Glomerular visceral epithelial cell (primary cell): Measurements from ENCODE around the gene NSMCE1.

Experiments
- DNase-seq: peaks from one replicate; pipeline ENCODE4 v3.0.0-alpha.2; 2016; ENCODE audit errors: extremely low spot score

The NSMCE1 gene

DNA sequence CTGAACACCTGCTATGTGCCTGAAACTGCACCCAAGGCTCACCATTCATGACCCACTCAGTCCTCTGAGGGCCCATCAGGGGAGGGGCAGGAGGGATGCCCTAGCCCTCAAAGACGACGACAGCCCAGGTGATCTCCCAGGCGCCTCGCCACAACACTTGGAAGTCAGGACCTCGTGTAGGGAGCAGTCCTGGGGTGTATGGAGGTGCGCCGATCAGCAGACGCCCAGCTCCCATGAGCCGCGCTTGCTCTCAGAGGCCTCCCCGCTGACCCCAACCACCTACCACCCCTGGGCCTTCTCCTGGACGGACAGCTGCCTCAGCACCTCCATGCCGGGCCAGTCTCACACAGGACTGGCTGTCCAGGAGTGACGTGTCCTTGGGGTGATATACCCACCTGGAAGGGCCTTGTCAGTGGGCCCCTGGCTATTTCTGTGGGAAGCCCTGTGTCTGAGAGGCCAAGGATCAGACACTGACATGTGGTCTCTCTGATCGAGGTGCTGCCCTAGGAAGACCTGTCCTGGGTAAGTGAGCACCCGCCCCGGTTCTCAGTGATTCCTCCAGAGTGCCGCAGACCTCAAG lies 38.6 kb downstream of the NSMCE1 start:
- no peak for DNase-seq

DNA sequence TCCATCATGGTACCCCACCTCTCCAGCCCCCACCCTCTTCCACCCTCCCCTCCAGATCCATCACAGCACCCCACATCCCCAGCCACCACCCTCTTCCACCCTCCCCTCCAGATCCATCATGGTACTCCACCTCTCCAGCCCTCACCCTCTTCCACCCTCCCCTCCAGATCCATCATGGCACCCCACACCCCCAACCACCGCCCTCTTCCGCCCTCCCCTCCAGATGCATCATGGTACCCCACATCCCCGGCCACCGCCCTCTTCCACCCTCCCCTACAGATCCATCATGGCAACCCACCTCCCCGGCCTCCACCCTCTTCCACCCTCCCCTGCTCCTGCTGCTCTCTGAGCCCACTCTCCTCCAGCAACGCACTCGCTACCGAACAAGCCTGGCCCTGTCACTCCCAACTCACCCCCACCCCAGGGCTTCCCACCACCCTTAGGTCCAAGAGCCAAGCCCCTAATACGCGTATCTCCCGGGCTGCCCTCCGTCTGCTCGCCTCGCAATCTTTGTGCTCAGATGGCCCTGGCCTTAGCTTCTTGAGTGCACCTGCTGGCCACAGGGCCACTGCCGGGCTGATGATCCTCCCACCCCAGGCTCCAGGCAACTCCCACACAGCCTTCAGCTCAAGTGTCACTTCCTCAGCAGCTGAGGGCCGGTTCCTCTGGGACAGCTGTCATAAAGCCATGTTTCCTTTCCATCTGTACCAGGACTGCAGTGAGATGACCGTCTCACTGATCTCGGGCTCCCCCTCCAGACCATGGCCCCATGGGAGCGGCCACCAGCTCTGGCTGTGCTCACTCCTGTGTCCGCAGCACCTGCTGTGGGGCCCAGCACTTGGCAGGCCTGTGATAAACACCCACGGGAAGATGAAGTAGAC lies 39.7 kb downstream of the NSMCE1 start:
- DNase-seq, result no peak

DNA sequence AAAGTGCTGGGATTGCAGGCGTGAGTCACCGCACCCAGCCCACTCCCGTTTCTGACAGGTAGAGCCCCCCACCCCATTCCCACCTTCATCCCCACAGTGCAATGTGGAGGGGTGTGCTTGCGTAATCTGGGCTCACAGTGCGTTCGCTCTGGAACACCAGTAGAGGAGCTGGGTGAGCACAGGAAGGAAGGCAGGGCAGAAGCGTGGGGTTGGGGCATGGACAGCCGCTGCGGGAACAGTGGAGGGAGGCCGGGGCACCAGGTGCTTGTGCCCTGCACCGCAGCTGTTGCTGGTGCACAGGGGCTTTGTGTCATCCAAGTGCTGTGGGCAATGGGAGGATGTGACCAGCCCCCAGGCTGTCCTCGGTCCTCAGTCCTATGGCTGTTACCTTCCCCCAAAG lies 40.5 kb downstream of the NSMCE1 start:
- no peak for DNase-seq

DNA sequence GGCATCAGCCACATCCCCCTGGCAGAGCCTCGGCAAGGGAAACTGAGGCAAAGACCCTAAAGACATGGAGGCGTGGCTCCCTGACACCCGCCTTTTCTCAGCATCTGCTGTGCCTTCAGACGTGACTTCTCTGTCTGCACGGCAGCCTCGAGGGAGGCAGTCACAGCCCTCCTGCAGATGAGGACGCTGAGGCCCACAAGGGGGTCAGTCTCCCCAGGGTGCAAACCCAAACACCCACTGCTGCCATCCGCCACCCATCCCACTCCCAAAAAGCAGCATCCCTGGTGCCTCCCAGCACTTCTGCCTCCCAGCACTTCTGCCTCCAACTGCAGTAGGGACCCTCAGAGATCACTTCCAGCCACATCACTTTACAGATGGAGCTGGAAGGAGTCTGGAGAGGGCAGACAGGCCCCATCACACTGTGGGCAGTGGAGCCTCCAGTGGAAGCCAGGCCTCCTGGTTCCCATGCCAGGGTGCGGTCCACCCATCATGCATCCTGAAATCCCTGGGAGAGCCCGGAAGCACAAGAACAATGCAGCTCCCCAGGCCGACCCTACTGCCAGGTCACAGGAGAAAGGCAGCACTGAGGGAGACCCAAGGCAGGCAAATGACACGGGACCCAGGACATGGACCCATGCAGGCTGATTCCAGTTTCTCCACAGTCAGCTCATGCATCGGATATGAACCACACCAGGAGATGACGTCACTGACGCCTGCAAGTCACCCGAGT lies 41.4 kb downstream of the NSMCE1 start:
- no peak for DNase-seq

DNA sequence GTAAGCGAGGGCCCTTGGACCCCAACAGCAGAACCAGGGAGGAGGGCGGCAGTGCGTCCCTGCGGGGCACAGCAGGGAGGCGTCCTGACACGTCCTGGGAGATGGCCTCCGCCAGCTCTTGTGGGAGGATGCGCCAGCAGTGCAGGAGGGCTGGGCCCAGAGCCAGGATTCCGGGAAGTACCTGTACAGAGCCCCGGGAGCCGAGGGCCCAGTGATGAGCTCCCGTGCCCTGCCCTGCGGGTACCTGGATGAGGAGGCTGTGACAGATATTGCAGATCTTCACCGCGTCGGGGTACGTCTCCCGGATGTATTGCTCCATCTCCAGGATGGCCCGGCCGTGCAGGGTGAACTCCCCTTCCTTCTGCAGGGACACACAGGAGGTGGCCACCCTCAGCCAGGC lies 42.1 kb downstream of the NSMCE1 start:
- no peak for DNase-seq

DNA sequence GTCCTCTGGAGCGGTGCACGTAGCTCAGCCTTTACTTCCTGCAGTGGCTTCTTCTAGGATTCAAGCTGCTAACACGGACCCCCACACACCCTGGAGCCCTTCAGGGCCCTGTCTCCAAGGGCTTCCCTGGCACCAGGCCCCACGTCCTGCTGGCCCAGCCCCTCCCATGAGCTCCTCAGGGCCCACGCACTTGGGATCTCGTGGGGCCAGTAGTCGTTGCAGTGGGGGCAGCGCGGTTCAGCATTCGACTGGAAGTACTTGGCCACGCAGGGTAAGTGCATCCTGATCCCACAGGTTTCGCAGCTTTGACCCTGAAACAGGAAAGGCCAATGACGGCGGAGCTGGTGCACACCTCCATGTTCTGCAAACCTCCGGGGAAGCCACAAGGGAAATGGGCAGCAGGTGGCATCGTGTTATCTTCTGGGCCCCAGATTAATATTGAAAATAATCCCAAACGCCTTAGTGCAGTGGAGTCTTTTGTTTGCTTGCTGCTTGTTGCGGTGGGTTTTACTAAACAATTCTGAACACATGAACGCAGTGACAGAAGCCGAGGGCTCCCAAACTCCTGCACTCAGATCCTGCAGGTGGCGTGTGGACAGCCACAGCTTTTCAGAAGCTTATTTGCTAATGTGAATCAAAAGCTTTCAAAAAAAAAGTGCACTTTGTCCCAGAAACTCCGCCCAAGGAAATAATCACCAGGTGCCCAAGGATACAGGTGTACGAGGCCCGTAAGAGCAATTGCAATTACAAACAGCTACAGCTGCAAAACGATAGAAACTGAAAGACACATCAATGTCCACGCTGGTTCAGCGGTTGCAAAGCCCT lies 42.8 kb downstream of the NSMCE1 start:
- no peak for DNase-seq

DNA sequence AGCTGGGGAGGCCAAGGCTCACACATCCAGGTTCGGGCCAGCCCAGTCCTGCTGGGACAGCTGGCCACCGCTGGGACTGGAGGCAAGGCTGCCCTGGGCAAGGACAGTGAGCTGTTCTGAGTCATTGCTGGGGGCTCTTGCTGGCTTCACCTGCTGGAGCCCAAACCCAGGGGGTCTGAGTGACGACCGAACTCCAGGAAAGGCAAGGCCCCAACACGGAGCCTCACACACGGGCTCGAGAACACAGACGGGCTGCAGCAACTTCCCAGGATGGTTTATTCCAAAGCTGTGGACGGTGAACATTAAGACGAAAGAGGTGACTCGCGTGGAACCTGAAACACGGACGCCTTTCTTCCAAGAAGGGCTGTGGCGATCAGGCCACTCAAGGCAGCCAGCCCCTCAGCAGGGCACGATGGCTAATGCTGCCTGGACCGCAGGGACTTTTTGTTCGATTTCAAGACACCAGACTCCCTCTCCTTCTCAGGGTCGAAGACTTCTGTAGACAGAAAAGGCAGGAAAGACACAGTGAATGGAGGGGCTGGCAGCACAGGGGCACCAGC lies 43.8 kb downstream of the NSMCE1 start:
- DNase-seq, result no peak

DNA sequence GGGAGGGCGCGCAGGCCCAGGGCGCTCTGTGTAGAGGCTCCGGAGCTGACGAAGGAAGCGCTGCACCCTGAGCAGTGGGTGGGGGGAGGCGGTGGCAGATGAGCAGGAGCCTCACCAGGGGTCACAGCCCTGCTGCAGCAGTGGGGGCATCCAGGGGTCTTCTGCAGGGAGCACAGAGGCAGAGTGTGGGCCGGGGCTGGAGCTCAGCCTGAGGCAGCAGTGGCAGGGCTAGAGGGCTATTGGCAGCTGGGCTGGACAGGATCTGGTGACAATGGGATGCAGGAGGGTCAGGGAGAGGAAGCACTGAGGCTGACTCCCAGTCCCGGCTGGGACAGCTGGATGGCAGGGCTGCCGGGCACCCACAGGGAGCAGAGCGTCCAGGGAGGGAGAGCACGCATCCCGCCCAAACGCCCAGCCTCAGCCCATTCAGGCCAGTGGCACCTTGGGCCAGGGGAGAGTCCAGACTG lies 44.3 kb downstream of the NSMCE1 start:
- no peak for DNase-seq

DNA sequence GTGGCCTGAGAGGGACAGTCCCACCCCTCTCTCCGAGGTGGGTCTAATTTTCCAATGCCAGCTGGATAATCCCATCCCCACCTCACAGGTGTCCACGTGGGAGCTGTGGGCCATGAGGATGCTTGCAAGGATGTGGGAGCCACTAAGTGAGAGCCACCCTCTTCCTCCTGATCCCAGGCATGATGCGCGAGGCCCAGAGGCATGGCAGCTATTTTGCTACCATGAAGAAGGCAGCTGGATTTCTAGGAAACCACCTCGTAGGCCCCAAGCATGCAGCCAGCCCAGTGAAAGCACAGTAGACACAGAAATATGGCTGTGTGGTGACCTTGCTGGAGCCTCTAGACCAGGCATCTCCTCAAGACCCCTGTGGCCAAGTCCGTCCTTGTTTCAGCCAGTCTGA lies 44.9 kb downstream of the NSMCE1 start:
- no peak for DNase-seq

DNA sequence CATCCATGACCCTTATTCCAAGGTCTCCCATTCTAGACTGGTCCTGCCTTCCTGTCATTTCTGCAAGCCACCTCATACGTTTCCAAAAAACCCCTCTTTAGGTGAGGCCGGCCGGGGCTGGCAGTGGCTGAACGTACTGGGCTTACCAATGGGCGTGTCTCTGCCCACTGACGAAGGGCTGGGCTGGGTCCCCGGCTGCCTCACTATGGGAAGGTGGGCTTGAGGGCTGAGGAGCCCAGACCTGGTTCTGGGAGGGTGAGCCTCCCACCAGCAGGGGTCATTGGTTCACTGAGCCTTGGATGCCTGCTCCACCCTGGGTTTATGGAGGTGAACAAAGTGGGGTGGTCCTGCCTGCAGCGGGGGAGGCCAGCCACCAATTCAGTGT lies 45.4 kb downstream of the NSMCE1 start:
- DNase-seq, result no peak

DNA sequence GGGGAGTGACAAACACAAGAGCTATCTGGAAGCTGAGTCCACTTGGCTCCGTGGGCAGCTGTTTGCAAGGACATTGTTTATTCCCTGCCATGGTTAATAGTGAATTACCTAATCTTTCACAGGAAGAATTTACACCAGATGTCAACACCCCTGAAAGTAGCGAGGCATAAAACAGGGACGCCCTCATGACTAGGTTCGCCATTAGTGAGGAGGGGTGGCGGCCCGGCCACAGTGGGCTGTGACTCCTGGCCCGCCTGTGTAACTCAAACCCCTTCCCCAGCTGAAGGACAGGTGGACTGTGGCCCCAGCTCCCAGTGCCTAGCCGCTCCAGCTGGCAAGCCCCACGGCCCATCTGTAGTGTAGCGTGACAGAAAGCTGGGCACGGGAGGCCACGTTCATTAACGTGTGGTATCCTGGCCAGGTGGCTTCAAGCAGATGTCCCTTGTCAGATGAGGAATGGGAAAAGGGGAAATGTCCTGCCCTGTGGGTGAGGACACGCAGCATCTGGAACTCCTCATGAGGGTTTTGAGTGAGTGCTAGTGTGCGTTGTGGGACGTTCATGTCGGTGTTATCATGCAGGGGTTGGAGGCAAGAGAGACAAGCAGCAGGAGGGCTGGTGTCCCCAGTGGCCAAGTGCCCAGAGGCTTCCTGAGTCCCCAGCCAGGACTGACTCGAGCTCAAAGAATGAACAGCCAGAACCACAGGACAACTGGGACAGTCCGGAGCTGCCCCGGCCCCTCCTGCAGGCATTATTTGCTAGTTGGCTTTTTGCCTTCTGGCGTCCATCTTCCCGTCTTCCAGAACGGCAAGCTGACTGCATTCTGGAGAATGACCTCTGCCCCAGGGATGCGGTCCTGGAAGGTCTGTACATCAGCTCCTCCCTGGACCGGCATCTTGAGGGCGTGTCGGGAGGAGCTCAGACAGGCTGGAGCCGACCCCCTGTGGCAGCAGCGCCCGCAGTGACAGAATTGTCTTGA lies 46.0 kb downstream of the NSMCE1 start:
- DNase-seq, result no peak

DNA sequence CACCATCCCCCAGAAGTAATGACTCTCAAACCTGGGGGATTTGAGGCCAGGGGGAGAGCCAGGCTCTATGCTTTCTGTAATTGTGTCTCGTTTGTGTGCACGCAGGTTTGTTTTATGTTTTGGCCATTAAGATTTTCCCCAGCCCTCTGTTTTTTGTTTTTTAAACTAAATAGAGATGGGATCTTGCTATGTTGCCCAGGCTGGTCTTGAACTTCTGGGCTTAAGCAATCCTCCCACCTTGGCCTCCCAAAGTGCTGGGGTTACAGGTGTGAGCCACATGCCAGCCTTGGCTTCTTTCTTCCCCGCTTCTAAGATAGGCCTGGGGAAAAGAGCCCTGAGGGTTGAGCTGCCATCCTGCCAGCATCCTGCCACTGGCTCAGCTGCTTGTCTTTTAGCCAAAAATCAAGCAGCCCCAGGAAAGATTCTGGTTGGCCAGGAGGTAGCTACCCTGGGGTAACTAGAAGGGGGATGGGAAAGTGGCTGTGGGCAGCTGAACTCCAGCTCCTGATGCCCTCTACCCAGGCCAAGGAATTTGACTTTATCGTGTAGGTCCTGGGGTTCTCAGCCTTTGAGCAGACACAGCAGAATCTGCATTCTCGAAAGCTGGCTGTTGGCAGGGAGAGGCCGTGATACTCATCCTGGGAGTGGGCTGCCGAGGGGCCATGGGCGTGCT lies 46.9 kb downstream of the NSMCE1 start:
- no peak for DNase-seq

DNA sequence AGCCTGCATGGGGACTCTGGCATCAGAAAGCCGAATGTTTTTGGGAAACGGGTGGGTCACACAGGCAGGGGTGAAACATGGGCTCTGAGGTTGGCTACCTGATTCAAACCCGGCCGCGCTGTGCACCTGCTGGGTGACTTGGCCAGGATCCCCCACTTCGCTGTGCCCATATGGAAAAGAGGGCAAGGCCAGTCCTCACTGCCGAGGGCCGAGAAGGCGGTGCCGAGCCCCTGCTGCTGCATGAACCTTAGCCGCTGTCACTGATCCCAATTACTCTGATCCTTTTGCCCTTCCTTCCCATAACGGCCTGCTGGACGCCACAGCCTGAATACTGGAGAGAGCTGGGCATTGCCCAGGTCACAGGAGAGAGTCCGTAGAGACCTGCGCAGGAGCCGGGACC lies 47.6 kb downstream of the NSMCE1 start:
- DNase-seq, result no peak

DNA sequence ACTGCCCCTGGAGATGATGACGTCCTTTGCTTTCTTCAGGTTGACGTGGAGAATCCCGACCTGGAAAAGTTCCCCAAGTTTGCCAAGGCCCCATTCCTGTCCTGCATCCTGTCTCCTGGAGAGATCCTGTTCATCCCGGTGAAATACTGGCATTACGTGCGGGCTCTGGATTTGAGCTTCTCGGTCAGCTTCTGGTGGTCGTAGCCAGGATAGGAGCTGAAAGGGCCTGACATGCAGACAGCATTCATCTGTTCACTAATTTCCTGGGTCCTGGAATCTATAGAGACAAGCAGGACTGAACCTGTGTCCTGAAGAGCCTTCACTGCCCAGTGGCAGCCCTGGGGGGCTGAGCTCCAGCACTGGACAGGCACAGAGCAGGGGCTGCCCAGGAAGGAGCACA lies 48.0 kb downstream of the NSMCE1 start:
- no peak for DNase-seq

DNA sequence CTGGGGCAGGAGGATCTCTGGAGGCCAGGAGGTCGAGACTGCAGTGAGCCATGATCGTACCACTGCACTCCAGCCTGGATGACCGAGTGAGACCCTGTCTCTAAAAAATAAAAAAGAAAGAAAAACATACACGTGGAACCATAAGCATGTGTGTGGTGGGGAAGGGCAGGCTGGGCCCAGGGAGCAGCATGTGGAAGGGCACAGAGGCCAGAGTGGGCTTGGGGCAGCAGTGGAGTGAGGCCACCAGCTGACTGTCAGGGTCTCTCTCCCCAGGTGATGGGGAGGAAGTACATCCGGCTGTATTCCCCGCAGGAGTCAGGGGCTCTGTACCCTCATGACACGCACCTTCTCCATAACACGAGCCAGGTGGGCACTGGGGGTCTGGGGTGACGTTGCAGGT lies 48.5 kb downstream of the NSMCE1 start:
- DNase-seq, result no peak

DNA sequence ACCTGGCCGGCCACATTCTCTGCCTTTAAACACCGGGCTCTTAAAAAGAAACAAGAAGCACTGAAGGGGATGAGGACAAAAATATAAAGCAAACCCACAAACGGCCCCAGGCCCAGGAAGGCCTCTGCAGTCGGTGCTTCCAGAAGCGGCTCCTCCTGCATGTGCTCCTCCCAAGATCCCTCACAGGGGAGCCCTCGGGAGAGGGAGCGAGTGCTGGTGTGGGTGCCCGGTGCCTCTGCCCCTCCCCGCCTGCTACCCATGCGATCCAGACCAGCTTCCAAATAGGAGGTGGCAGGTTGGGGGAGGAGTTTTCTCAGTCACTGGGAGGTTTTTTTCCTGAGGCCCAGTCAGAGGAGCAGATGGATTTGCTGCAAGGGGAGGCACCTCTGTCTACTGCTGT lies 49.4 kb downstream of the NSMCE1 start:
- DNase-seq, result no peak

DNA sequence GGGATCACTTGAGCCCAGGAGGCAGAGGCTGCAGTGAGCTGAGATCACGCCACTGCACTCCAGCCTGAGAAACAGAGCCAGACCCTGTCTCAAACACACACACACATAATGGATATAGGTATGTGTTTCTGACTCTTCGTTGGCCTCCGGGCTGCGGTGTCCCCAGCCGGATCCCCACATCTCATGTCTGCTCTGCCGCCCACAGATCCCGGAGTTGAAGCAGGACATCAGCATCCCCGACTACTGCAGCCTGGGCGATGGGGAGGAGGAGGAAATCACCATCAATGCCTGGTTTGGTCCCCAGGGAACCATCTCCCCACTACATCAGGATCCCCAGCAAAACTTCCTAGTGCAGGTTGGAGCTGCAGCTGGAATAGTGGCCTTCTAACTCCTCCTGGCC lies 49.8 kb downstream of the NSMCE1 start:
- no peak for DNase-seq

DNA sequence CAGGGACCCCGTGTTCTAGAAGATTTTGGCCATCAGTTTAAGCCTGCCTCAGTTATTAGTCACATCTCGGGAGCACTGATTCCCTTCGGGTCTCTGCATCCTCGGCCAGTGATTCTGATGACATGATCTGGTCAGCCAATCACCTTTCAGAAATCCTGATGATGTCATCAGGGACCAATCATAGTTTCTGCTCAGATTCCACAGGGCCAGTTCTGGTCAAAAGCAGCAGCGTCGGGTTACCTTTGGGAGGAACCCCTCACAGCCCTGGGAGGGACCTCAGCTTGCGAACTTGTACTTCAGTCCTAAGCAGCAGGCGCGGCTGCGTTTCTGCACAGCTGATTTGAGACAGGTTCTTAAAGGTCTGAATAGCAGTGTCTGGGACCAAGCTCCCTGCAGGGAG lies 51.3 kb downstream of the NSMCE1 start:
- DNase-seq, result no peak

DNA sequence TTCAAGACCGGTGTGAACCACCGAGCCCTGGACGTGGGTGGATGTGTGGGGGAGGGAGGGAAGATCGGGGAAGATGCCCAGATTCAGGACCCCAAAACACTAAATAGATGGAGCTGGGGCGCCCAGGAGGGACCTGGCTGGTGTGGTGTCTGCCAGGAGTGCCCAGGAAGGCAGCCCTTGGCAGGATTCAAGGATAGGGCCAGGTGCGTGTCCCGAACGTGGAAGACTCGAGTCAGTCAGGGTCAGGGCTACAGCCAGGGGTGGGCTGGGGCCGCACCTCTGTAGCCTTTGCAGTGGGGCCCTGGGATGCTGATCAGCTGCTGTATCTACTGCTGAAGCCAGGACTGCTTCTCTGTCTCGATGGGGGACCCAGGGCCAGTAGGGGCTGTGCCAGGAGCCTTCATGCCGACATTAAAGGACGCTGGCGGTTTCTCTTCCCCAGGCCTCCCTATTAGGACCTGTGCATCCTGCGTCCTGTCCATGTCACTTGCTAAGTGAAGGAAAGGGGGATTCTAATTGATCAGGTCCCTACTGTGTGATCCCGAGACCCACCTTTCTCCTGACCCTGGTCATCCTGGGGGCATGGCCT lies 52.2 kb downstream of the NSMCE1 start:
- no peak for DNase-seq

DNA sequence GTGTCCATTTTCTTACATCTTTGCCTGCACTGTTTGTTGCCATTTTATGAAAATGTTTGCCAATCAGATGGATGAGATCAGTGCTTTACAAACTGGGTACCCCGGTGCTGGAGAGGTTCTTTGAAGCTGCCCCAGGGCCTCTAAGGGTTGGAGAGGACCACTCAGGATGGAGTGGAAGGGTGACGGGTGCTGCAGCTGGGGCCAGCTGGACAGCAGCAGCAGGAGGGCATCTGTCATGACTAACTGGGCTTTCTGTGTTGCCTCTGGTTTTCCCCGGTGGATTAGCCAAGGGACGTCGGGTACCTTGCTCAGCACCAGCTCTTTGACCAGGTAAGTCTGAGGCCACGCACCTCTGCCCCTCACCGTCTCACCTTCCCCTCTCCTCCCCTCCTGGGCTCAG lies 52.9 kb downstream of the NSMCE1 start:
- no peak for DNase-seq
